DMS79 (cell line): ENCODE measurements around the gene BATF3.

Experiments used
- DNase-seq: peaks from one replicate; lab custom pipeline; 2025; lab: John Stamatoyannopoulos, UW

Gene BATF3

DNA sequence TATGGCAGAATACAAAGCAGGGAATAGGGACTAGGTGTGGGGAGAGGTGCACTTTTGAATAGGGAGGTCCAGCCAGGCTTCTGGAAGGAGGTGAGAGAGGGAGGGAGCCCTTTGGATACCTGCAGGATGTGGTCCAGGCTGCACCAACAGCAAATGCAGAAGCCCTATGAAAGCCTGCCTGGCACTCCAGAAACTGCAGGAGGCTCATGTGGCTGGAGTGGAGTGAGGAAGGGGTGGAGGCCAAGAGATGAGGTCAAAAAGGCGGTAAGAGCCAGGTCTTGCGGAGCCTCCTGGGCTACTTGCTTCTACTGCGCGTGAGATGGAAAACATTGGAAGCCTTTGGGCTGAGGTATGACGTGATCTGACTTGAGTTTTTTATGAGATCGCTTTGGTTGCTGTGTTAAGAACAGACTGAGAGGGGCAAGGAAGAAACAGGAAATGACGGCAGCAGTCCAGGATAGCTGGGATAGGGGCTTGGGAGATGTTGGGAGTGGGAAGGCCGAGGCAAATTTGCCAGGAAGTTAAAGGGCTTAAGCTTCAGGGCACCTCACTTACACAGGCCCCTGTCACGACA lies 4.4 kb upstream of the BATF3 start:
- DNase-seq, result no peak

DNA sequence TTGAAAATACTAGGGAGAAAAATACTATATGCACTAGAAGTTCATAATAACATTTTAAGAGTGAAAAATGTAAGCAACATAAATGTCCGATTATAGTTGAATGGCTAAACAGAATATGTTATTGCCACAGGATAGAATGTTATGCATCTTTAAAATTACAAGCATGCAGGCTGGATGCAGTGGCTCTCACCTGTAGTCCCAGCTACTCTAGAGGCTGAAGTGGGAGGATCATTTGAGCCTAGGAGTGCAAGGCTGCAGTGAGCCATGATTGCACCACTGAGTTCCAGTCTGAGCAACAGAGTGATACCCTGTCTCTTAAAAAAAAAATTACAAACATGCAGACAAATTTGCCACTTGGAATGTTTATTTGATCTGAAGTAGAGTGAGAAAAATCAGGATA lies 3.0 kb upstream of the BATF3 start:
- DNase-seq, result no peak

DNA sequence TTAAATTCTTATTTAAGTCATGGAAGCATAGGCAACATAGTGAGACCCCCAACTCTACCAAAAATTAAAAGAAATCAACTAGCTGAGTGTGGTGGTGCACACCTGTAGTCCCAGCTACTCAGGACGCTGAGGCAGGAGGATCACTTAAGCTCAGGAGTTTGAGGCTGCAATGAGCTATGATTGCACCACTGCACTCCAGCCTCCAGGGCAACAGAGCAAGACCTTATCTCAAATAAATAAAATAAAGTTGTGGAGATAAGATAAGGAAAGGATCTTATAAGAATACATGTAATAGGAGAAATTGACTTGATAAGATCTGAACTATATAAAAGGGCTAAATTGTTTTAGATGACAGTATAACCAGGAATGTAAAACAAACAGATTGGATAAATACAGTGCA lies 2.3 kb upstream of the BATF3 start:
- no peak for DNase-seq

DNA sequence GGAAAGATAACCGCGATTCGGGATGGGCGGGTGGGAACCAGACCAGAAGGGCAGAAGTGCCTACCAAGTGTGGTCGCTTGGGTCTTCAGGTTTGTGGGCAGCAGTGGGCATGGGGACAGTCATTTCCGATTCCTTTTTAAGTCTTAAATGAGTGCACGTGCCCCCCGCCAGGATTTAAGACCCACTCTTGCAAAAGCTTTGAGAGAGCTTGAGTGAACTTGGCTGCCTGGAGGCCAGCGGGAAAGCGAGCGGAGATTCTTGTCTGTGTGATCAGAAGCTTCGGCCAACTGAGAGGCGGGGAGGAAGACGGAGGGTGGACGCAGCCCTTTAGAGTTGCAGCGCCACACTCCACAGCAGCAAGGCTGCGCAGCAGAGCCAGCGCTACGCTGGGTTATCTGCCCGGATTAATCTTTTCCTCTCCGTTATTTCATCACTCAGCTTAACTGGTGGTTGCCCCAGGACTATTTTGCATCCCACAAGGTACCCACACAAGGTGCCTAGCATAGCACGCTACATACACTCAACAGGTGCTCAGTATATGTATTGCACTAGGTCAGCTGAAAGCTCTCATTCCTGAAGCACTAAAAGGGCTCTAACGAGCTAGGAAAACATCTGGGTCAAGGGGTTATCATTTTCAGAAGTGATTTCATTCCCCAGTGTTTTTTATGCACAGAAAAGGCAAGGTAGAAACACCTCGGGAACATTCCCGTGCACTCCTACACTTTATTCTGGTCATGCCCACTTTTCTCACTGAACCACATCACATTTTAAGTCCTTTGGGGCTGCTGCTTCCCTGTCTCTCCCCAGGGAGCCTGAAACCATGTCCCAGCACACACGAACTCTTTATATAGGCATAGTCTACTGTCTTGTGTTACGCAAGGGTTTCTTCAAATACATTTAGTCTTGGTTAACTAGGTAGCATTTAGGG lies 1.5 kb upstream of the BATF3 start:
- DNase-seq, result no peak

DNA sequence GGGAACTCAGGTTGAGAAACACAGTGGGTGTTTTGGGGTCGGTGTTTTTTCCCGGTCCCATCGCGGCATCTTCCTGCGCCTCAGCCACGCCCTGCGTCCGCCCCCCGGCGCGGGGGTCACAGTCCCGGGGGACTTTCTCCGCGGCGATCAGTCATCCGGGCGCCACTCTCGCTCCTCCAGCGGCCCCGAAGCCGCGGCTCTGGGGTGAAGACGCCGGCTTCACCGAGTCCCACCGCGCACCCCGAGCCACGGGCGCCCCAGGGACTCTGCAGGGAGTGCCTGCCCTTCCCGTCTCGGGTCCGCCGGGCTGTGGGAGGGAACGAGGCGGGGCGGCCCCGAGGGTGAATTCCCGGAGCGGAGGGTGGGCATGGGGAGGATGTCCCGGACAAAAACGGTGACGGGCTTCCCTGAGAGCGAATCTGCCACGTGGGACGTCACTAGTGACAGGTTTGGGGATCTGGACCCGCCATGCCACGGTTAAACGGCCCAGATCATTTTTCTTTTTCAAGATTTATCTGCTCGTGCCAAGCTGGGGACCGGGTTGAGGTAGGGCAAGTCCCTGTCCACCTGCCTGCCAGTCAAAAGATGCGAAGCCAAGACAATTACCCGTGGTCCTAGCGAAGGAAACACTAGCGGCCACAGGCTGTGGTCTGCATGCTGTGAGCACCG lies 717 bp upstream of the BATF3 start:
- DNase-seq, result no peak

DNA sequence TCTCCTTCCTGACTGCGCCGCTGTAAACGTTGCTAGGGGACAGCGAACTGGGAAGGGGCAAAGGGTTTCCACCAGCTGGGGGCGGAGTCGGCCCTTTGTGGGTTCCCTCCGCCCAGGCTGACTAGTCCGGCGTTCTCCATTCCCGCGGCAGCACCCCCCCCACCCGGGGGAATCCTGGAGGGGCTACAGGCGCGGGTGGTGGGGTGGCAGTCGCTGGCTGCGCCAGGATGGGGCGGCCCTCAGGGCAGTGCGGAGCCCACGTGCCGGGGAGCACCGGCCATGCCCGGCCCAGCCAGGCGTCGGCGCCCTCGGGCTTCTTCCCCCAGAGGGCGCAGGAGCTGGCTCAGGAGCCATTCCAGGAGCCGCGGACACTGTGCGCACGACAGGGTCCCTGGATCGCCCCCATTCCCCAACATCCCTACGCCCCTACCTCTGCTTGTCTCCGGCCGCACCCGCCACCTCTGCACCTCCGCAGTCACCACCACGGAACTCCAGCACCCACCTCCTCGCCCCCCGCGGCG lies 476 bp downstream of the BATF3 start:
- DNase-seq, result peak; percentile 28

DNA sequence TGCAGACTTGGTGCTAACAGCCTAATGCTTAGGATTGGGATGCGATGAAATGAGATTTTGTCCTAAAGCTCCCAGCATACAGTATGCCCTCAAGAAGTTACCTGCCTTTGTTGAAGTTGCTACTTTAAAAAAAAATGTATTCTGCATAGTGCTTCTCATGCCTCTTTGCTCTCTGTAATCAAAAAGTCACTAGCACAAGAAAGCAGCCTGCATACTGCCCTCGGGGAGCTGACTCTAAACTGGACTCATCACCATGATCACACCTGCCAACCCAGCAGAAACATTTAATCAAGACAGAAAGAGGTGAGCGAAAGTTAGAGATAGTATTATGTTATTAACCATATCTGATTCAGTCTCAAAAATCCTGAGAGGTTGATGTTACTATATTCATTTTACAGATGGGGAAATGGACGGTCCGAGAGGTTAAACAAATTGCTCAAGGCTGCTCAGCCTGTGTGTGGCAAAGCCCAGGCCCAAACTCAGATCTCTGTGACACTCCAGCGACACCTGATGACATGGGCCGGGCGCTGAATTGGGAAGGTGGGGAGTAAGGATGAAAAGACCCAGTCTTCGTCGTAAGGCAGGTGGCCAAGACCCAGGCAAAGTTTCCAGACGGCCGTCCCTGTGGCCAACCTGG lies 1.1 kb downstream of the BATF3 start:
- DNase-seq, result no peak

DNA sequence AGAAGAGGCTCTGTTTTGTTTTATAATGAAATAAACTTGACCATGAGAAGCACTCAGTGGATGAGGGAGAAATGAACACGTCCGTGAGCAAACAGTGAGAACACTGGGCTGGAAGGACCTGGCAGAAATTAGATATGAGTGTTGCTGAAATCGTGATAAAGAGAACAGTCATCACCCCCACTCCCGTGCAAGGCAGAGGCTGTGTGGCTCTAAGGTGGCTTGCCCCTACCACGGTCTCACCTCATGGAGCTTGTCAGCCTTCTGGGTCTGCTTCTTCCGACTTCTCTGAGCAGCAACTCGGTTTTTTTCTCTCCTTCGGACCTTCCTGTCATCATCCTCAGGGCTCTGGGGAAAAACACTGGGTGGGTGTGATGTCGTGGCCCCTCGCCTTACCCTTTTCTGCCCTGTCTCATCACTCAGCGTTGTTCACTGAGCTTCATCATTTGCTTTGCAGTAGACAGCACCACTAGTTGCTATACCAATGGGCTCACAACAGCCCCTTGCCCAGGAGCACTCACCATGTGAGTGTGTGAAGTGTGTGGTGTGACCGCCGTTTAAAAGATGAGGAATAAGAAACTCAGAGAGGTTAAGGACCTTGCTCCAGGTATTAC lies 2.8 kb downstream of the BATF3 start:
- DNase-seq, result no peak

DNA sequence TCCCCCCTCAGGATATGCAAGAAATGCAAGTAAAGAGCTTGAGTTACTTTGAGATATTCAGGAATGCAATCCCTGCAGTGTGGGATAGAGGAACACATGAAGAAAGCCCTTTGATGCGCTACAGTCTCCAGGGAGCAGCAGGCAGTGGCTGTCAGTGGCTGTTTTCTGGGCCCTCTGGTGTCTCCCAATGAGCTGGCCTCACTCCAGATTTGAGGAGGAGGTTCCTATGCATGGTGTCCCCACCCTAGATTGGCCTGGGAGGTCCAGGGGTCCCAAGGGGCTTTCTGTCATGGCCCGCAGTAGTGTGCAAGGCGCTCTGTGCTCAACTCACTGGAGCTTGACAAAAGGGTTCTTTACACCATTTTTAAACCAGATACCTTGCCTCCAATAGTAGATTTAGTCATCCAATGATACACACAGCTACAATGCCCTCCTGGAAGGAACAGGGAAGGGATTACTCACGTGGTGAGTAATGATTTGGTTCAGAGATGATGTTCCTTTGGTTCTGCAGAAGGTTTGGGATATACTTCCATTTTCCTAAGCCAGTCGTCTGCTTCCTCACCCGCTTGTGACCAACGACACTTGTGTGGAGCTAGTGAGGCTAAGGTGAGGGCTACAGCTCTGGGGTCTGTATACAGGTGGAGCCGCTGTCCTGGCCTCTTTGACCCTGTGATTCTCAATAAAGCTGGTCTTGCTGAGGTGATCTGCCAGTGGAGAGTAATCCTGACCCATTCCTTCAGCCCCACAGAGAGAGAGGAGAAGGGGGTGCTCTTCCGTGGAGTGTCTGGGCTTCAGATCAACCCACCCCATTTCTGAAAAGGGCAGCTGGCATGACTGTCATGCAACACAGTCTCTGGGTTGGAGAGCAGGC lies 6.6 kb downstream of the BATF3 start:
- no peak for DNase-seq

DNA sequence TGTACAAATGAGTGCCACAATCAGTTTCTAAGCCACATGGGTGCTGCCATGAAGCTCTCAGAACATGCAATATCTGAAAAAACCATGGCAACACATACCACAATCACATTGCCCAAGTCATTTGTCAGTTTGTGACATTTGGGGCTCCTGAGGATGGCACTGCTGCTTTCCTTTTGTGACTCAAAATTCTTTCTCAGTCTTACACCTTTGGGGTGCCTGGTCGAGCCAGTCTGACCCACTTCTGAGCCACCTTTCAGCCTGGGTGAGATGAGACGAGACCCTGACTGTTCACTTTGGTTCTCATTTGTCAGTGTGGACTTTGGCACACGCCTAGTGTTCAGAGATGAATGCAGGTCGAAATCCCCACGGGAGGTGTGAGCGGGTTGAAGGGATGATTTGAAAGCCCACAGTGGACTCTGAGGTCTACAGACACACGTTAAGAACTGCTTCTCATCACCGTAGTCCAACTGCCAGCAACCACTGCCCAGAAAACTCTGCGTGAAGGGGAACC lies 8.0 kb downstream of the BATF3 start:
- DNase-seq, result no peak

DNA sequence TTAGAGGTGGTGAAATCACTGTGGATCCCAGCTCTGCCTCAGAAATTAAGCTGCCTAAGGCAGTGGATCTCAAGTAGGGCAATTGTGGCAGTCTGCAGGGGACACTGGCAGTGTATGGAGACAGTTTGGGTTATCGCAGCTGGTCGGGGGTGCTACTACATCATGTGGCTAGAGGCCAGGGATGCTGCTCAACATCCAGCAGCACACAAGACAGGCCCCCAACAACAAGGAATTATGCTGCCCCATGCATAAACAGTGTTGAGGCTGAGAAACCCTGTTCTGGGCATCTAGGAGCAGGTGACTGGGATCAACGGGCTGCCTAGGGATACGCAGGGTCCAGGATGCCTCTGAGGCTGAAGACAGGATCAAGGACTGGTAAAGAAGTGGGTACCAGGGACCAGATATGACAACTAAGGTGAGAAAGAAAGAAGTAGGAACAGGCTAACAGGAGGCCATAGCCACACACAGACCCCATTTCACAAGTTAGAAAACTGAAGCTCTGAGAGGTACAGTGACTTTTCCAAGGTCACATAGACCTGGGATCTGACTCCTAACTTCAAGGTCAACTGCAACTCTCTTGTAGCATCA lies 8.7 kb downstream of the BATF3 start:
- DNase-seq, result no peak

DNA sequence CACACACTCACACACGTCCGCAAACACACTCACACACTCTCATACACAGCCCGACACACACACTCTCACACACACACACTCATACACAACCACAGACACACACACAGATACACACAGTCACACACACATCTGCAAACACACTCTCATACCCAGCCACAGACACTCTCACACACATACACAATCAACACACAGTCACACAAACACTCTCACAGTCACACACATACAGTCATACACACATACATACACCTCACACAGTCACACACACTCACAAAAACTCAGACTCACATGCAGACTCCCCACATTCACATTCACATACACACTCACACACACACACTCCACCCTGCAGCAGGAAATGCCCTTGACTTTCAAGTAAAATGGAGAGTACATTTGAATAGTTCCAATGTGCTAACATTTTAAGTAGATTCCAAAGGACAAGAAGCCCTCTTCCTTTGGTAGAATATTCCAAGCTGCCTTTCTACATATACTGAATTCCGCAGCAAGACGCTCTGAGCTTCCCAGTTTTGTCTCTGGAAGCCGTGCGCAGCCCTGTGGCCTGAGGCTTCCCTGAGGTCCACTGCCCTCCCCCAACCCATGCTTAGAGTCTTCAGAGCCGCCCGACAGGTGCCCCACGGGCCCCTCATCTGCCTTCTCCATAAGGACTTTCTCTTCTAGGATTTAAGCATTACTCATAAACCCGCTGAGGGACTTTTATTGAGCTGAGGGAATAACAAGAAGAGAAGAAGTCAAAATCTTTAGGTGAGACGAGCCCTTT lies 9.7 kb downstream of the BATF3 start:
- DNase-seq, result no peak

DNA sequence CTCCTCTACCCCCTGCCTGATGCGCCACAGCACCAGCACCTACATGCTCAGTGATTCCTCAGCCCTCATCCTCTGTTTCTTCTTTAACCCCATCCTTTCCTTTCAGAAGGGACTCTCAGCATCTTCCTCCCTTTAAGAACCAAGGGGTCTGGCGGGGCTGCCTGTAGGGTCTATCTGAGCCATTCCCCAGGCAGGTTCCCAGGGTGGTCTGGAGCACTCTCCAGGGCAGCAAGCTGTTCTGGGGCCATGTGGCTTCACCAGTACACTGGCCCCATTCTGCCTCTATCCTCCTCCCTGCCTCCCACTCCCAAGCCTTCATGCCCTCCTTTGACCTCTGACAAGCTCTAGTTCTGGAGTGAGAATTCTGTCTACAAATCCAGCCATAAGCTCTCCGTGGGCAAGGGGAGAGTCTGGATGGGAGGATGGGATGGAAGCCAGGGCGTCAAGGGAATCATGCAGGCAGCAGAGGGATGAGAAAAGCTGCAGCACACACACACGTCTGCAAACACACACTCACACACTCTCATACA lies 10.4 kb downstream of the BATF3 start:
- no peak for DNase-seq

DNA sequence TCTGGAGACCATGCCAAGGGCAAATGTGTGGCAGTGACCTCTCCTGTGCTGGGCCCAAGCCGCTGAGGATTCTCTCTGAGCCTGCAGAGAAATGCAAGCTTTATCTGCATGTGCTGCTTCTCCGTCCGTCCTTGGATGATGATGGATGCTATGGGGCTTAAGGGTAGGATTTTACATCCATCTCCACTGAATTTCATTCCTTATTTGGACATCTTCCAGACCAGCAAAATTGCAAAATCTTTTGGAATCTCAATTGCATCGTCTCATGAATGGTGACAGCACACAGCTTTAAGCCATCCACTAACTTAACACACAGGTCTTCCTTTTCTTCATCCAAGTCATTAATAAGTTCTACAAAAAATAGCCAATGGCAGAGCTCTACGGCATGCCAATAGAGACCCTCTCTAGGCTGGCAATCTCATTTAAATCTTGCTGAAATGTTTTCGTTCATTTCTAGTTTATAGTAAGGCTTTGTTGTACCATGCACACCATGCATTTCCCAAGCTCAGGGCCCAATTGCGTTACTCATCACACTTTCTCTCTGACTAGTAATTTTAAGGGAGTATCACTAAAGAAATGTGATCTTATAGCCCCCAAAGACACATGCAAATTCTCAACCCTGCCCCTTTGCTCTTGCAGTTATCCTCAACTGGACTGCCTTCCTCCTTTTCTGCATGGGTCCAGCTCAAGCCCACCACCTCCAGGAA lies 11.1 kb downstream of the BATF3 start:
- no peak for DNase-seq

DNA sequence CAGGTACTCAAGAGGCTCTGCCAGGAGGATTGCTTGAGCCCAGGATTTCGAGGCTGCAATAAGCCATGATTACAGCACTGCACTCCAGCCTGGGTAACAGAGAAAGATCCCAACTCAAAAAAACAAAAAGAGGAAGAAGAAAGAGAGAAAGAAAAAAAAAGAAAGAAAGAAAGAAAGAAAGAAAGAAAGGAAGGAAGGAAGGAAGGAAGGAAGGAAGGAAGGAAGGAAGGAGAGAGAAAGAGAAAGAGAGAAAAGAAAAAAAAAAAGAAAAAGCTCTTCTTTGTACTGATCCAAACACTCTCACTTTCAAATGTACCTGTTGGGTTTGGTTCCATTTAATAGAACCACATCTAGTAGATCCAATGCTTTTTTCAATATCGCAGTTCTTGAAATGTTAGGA lies 11.8 kb downstream of the BATF3 start:
- DNase-seq, result no peak

DNA sequence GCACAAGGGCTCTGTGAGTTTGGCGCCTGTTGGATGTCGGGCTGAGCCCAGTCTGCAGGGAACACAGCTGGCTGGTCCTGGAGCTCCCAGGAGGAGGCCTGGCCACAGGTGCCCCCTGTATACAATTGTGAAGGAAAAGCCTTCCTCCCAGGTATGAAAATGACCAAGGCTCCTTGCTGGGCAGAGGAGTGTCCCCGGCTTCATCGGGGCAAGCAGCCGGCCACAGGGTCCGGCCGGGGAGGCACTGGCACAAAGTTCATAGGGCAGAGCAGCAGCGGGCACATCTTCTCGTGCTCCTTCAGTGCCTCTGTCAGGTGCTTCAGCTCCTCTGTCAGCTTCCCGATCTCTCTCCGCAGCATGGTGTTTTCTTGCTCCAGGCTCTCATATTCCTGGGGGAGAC lies 13.0 kb downstream of the BATF3 start:
- no peak for DNase-seq

DNA sequence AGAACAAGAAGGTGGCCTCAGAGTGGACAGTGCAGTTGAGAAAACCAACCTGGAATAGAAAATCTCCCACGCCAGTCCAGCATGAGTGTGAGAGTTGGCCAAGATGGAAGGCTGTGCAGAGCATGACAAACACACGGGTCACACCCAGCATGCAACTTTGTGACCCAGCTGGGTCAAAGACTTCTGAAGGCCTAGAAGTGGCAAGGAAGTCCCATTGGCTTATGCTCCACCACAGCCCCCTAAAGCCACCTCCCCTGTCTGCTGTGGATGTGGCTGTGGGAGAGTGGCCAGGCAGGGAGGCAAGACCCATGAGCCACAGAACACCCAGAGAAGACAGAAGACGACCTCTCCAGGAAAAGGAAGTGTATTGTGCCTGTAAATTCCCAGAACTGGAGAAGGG lies 13.6 kb downstream of the BATF3 start:
- no peak for DNase-seq

DNA sequence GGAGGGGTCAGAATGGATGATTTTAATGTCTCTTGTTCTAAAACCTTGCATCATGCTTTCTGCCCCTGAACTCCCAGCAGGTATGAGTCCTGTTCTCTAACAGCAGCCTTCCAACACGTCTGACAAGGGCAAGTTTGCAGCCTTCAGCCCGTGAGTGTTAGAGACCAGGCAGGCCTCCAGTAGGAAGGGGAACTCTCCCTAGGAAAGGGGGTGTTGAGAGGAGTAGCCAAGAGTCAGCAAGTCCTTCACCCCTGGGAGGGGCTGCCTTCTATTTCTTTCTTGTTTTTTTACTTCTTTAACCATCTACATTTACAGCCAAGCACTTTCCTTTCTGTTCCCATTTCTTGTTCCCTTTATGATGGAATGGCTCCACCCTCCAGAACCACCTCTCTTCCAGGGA lies 14.2 kb downstream of the BATF3 start:
- no peak for DNase-seq
